HG03135 (cell line): ENCODE data around the gene HTT.

Source experiments
- ATAC-seq: cut with Tn5 transposase; IDR thresholded peaks from one replicate; pipeline ENCODE4 v1.9.1; 2021; ENCODE audit warnings: mild to moderate bottlenecking, moderate library complexity; ENCODE audit not compliant: unreplicated experiment

The HTT gene

GRCh38 chr4:3074078-3074845, at the start of gene HTT, which contains the start of gene HTT-AS:
HTT (plus strand) TSS chr4:3074681; CDS start chr4:3074826, 145 bp downstream.
HTT-AS (minus strand) TSS chr4:3074538.
- peak; percentile 75 for ATAC-seq

DNA sequence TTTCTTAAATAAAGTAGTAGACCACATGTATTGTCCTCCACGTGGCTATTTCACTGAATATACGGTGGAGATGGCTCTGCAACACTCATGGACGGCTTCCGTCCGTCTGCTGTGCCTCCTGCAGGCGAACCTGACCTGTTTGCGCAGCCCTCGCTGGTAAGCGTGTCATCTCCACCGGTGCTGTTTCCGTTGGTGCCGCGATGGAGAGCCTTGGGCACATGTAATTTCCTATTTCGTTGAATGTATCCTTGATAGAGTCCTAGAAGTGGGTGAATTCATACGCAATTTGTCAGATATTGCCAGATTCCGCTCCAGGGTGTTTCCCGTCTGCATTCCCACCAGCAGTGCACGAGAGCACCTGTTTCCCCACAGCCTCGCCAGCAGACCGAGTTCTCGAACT, 48.6 kb upstream of the HTT start:
- ATAC-seq, result no peak

DNA sequence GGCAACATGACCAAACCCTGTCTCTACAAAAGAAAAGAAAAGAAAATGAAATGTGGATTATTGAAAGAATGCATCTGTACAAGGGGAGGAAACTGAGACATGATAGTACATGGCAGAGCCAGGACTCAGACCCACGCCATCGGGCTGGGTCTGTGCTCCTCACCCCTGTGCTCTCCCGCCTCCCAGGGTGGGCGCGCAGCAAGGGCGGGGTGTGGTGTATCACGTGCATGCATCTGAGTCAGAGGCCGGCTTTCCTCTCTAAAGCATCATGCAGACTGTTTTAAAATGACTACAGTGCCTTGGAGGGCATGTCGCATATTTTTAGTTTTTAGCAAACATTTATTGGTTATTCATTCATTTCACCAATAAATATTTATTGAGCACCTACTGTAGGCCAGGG, 47.9 kb upstream of the HTT start:
- no peak for ATAC-seq

GRCh38 chr4:3029464-3029863, 45.0 kb upstream of the HTT start:
- no peak for ATAC-seq

GRCh38 chr4:3030566-3031356, 43.7 kb upstream of the HTT start:
- no peak for ATAC-seq

DNA sequence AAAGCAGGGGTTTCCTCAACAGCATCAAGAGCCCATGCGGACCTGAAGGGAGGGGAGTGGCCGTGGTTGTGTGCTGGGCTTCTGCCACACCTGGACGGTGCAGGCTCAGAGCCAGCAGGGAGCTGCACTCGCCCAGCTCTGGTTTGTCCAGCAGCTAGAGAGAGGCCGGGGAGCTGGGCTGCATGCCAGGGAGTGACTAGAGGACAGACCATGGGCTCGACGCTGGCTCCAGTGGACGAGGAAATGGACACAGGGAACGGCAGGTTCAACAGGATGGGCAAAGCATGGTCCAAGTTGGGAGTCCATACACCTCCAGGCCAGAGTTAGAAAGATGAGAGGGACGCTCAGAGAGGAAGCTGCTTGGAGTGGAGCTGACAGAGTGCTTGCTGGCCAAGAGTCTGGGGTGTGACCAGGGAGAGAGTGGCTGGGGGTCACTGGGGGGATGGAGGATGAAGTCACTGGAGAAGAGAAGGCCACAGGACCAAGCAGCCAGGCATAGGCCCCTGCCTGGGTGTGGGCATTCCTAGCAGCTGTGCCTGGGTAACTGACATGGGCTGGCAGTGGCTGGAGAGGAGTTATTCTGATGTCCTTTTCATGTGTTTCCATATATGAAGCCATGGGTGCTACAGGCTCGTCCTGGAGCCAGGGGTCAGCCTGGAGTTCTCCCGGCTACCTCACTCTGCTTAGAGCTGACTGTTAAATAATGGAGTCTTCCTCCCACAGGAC, 43.0 kb upstream of the HTT start:
- no peak for ATAC-seq

DNA sequence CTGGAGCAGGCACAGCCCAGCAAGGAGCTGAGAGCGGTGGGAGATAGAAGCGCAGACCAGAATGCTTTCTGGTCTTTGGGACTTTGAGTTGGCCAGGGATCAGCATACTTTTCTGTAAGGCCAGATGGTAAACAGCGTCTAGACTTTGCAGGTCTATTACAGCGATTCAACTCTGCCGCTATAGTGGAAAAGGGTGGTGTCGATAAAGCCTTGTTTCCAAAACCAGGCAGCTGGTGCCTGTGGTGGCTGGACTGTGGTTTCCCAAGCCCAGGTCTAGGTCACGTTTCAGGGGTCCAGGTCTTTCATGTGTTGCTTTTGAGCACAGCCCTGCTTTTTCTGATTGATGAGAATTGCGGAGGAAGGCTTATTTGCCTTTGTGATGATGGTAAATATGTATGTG, 40.2 kb upstream of the HTT start:
- no peak for ATAC-seq

DNA sequence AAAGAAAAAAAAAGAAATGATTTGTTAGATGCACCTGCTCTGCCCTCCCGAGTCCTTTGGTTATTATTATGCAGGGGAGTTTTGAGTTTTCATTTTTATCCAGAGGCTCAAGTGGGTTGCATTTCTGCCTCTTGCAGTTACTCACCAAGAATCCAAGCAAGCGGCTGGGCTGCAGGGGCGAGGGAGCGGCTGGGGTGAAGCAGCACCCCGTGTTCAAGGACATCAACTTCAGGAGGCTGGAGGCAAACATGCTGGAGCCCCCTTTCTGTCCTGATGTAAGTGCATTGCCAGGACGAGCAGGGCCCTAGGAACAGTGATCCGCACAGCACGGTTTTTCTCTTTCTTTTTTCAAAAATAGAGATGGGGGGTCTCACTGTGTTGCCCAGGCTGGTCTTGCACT, 39.2 kb upstream of the HTT start:
- no peak for ATAC-seq

DNA sequence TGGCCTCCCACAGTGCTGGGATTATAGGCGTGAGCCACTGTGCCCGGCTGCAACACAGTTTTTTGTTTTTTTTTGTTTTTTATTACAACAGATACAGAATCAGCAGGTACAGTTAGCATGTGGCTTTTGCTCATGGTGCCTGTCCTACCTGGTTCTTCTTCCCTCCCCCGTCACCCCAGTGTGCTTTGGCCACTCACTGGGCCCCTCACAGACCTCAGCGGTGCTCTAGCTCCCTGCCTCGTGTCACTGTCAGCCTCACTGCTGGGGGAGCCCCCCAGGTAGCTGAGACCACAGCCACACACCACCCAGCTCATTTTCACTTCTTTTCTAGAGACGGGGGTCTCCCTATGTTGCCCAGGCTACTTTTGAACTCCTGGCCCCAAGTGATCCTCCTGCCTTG, 38.8 kb upstream of the HTT start:
- ATAC-seq, result no peak

- no peak for ATAC-seq
Observed at GRCh38 chr4:3036131-3036952, 38.1 kb upstream of the HTT start.

GRCh38 chr4:3037957-3038461, 36.5 kb upstream of the HTT start:
- no peak for ATAC-seq

GRCh38 chr4:3039706-3040366, 34.6 kb upstream of the HTT start:
- no peak for ATAC-seq

GRCh38 chr4:3040452-3041191, 33.9 kb upstream of the HTT start:
- ATAC-seq, result no peak

DNA sequence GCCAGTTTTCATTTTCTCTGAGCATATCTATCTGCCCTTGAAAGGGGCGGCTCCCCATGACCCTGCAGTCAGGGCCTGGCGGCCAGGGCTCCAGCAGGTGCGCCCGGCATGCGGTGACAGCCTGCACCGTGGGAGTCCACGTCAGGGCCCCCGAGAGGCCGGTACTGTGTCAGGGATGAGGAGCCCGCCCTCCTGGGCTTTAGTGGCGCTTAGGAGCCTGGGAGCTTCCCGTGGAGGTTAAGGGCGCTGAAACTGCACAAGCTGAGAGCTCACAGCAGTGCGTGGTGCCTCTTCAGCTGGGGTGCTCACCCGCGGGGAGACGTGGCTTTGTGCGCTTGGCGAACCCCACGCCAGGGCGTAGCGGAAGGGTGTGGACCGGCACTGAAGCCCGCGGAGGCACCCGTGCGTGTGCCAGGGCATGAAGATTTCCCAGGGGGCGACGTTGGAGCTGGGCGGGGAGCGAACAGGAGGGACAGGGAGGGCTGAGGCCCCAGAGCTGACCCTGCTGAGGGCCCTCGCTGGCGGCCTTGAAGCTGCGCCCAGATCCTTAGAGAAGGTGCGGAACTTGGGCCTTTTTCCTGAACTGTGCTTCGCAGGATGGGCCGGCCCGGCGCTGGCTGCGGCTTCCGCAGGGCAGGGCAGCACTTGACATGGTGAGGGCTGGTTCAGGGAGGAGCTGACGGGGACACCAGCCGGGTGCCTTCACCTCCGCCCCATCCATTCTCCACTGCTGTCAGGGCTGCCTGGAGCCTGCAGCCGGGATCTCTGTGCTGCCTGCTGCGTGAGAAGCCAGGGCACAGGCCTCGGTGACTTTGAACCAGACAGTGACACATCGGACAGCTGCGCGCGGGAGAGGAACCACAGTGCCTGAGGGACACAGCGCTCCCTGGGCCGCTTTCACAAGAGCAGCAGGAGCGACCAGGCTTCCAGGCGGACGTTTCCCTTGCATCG, 33.0 kb upstream of the HTT start:
- ATAC-seq, result no peak

GRCh38 chr4:3042226-3042625, 32.3 kb upstream of the HTT start:
- no peak for ATAC-seq

GRCh38 chr4:3043282-3044020, 31.0 kb upstream of the HTT start:
- no peak for ATAC-seq
